IMR-90 (cell line): Measurements from ENCODE around the gene ACYP2.

Source experiments
- CHD1 ChIP-seq: IDR thresholded peaks from 2 replicates; pipeline ENCODE4 v1.6.1; 2012; ENCODE audit warnings: low read depth, low read length, improper control_type of control experiment
- CTCF ChIP-seq: conservative IDR thresholded peaks from 2 replicates; pipeline ENCODE4 v1.5.1; 2012; ENCODE audit warnings: mild to moderate bottlenecking, low read depth, low read length, improper control_type of control experiment
- FOS ChIP-seq: fragments of 150-350 bp; IDR thresholded peaks from 2 replicates; pipeline ENCODE4 v1.6.1; 2016; ENCODE audit warnings: low read depth, low read length
- MAZ ChIP-seq: IDR thresholded peaks from 2 replicates; pipeline ENCODE4 v1.6.1; 2012; ENCODE audit warnings: low read depth, mild to moderate bottlenecking, low read length, improper control_type of control experiment, moderate library complexity, borderline replicate concordance
- NFE2L2 ChIP-seq: fragments of 150-350 bp; IDR thresholded peaks from 2 replicates; pipeline ENCODE4 v1.6.1; 2016; ENCODE audit warnings: low read depth, mild to moderate bottlenecking, low read length
- POLR2A ChIP-seq: IDR thresholded peaks from 2 replicates; pipeline ENCODE4 v1.6.1; 2012; ENCODE audit warnings: mild to moderate bottlenecking, low read depth, low read length
- RFX5 ChIP-seq: IDR thresholded peaks from 2 replicates; pipeline ENCODE4 v1.8.0; 2012; ENCODE audit warnings: low read depth, mild to moderate bottlenecking, low read length, moderate library complexity
- USF2 ChIP-seq: fragments of 150-350 bp; IDR thresholded peaks from 2 replicates; pipeline ENCODE4 v1.6.1; 2017; ENCODE audit warnings: mild to moderate bottlenecking, antibody characterized with exemption, low read length, low read depth
- TF ChIP-seq, protein P1 (sequence below): fragments of 150-350 bp; IDR thresholded peaks from 2 replicates; pipeline ENCODE4 v1.6.1; 2016; ENCODE audit warnings: low read depth, mild to moderate bottlenecking, low read length, moderate library complexity, borderline replicate concordance

DNA sequence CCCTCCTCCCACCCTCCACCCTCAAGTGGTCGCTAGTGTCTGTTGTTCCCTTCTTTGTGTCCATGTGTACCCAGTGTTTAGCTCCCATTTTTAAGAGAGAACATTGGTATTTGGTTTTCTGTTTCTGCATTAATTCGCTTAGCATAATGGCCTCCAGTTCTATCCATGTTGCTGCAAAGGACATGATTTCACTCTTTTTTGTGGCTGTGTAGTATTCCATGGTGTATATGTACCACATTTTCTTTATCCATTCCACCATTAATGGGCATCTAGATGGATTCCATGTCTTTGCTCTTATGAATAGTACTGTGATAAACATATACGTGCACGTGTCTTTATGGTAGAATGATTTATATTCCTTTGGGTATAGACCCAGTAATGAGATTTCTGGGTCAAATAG, 97.7 kb downstream of the ACYP2 start:
- TF ChIP-seq CTCF: no peak
- TF ChIP-seq POLR2A: no peak
- TF ChIP-seq USF2: no peak
- TF ChIP-seq, protein P1, sequence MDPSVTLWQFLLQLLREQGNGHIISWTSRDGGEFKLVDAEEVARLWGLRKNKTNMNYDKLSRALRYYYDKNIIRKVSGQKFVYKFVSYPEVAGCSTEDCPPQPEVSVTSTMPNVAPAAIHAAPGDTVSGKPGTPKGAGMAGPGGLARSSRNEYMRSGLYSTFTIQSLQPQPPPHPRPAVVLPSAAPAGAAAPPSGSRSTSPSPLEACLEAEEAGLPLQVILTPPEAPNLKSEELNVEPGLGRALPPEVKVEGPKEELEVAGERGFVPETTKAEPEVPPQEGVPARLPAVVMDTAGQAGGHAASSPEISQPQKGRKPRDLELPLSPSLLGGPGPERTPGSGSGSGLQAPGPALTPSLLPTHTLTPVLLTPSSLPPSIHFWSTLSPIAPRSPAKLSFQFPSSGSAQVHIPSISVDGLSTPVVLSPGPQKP: no peak
- no peak for TF ChIP-seq RFX5
- TF ChIP-seq CHD1: no peak
- no peak for TF ChIP-seq FOS
- TF ChIP-seq NFE2L2: no peak
- no peak for TF ChIP-seq MAZ
